HG02884 (cell line): ENCODE measurements around the gene IL17REL.

Source experiments
- ATAC-seq: cut with Tn5 transposase; IDR thresholded peaks from one replicate; pipeline ENCODE4 v1.9.1; 2021; ENCODE audit warnings: mild to moderate bottlenecking, moderate library complexity; ENCODE audit not compliant: unreplicated experiment

Gene IL17REL

DNA sequence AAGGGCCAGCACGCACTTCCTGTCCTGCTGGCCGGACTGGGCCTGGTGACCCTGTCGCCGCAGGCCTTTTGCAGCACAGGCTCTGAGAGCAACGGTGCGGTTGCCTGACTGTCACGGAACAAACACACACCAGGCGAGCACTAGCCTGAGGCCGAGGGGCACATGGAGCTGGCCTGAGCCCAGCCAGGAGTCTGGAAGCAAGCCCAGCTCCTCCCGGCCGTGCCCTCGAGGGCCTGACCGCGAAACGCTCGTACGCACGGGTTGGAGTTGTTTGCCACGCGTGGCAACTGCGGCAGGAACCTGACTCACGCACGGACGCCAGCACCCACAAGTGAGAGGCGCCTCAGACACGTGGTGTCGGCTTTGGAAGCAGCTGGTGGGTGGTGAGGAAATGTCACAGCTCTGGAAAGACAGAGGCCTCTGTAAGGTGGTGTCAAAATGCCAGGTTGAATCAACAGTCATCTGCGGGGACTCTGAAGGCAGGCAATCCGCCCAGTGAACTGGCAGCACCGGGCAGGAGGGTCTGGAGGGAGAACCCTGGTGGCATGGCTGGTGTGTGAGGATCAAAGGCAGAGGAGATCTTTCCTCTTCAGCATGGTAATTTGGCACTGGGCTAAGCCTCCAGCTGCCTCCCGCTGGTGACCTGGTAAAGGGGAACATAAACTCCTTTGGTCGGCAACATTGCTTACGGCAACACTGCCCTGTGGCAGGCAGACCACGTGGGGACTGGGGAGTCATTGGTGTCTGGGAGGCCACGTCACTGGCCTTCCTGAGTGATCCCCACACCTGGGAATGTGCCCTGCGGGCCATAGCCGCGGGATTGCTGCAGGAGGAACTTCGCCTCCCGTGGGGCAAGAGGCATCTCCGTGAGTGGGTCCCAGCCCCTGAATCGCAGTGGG, 15.3 kb upstream of the IL17REL start:
- no peak for ATAC-seq

GRCh38 chr22:50025993-50026392, 13.4 kb upstream of the IL17REL start:
- no peak for ATAC-seq

DNA sequence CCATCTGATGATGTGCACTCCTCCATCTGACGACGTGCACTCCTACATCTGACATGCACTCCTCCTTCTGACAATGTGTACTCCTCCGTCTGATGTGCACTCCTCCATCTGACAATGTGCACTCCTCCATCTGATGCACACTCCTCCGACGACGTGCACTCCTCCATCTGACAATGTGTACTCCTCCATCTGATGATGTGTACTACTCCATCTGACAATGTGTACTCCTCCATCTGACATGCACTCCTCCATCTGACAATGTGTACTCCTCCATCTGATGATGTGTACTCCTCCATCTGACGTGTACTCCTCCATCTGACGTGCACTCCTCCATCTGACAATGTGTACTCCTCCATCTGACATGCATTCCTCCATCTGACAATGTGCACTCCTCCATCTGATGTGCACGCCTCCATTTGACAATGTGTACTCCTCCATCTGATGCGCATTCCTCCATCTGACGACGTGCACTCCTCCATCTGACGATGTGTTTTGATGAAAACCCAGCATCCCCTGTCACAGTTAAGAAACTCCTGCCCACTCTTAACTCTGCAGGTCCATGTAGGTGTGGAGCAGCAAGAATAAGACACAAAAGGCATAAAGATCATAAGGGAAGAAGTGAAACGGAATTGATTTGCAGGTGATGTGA, 9.7 kb upstream of the IL17REL start:
- no peak for ATAC-seq

DNA sequence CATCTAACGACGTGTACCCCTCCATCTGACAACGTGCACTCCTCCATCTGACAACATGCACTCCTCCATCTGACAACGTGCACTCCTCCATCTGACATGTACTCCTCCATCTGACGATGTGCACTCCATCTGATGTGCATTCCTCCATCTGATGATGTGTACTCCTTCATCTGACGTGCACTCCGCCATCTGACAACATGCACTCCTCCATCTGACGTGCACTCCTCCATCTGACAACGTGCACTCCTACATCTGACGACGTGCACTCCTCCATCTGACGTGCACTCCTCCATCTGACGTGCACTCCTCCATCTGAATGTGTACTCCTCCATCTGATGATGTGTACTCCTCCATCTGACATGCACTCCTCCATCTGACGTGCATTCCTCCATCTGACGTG, 8.0 kb upstream of the IL17REL start:
- no peak for ATAC-seq

GRCh38 chr22:50019316-50019715, 6.8 kb upstream of the IL17REL start:
- ATAC-seq, result no peak

- no peak for ATAC-seq
Observed at GRCh38 chr22:50018608-50019285, 6.2 kb upstream of the IL17REL start.

GRCh38 chr22:50017701-50018224, 5.2 kb upstream of the IL17REL start:
- ATAC-seq, result no peak

DNA sequence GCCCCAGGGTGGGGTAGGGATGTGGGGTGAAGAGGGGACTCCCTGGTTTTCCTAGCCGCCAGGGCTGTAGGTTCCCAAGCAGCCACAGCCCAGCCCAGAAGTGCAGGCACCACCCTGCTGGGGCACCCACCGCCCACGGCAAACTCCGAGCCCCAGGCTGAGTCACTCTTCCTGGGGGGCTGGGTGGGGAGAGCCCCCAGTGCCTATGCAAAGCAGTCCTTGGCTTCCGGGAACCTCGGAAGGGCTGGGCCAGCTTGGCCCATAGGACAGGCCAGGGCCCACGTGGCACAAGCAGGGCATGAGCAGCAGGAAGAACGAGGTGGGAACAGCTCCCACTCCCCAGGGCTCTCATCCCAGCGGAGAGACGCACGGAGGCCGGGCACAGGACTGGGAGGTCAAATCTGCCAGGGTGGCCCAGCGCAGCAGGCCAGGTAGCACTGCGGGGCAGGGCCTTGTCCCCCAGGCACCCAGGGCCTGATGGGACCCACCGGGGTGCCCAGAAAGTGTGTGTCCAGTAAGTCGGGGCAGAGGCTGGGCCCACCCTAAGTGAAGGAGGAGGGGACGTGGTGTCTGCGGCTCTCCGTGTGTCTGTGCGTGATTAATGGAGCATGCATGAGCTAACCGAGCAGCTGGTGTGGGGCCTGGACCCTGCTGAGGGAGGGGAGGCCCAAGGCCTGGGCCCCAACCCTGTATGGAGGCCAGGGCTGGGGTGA, 4.6 kb upstream of the IL17REL start:
- ATAC-seq, result no peak

DNA sequence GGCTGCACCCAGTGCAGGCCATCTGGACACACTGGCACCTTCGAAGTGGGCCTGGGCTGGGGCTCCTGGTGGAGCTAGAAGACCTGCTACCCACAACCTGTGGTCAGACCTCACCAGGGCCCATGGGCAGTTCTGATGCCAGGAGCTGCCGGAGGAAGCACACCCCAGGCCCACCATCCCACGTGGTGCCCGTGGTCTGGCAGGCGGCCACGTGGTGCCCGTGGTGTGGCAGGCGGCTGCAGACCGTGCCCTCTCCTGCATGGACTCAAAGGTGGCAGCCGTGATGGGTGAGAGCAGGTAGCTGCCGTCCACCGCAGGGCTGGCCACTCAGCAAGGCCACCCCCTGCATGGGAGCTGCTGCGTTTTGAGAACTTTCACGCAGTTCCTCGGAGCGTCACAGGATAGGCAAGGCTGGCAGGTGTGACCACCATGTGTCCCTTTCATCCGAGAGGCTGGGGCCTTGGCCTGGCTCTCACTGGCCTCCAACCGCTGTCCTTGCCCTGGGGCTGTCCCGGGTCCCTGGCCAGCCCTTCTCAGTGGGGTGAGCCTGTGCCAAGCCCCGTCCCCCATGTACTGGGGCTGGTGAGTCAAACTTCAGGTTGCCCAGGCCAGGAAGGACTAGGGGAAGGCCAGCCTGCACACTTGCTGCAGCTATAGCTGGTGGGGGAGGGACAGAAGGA, 3.9 kb upstream of the IL17REL start:
- ATAC-seq, result no peak

DNA sequence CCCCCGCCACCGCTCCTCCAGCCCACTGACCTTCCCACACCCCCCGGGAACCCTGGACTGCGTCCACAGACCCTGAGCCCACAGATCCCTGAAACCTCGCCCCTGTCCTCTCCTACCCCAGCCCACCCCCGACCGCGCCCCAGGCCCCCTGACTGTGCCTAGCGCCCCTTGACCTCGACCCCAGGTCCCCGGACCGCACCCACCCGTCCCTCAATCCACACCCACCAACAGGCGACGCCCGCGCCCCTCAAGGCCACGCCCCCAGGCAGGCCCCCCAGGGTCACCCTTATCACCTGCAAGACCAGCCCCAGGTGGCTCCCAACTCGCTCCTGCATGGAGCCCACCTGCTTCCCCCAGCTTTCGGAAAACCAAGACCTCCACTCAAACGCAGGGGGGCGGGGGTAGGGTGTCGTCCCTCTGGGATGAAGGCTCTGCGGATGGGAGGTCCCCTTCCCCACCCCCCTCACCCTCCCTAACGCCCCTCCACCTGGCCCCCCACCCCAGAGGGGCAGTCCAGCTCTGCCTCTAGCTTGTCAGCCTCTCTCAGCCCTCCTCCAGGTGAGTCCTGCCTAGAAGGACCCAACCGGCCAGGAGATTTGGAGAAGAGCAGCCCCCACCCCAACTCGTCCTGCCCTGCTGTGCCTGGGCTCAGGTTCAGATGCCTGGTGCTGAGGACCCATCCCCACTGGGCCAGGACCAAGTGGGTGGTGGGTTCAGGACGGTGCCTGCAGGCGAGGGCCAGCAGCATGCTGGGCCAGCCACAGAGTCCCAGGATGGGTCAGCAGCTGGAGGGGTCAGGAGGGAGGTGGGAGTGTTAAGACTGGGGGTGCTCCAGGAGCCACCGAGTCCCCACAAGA, 3.1 kb upstream of the IL17REL start:
- no peak for ATAC-seq

GRCh38 chr22:50014655-50015401, 2.3 kb upstream of the IL17REL start:
- no peak for ATAC-seq

- ATAC-seq, result no peak
Observed at GRCh38 chr22:50014053-50014501, 1.5 kb upstream of the IL17REL start.

GRCh38 chr22:50011447-50012210, 936 bp downstream of the IL17REL start:
- no peak for ATAC-seq

DNA sequence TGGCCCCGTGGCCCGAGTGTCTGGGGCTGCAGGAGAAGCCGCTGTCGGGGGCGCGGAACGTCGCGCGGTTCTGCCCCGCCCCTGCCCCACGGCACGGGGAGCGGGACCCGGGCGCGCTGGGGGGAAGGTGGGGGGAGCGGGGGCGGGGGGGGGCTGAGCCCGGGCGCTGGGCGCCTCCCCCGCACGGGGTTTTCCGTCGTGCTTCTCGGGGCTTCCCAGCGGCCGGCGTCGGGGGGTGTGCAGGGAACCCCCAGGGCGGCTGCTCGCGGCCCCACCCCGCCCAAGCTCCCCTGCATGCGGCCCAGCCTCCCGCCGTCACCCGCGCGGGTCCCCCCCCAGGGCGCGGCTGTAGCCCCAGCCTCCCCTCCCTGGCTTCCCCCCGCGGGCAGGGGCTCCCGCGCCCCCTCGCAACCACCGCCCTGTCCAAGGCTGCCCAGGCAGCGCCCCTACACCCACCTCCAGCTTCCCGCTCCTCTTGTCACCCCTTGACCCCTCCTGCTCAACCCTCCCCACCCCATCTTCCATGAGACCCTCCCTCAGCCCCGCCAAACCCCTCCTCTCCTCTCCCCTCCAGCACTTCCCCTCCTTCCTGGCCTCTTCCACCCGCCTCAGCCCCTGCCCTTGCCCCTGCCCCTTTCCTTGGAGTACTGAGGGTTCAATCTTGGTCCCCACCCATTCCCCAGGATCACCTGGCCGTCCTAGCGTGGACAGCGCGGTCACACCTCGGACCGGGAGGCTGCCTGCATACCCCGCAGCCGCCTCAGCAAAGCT, 1.7 kb downstream of the IL17REL start:
- no peak for ATAC-seq

GRCh38 chr22:50009765-50010675, 2.5 kb downstream of the IL17REL start:
- ATAC-seq, result no peak

GRCh38 chr22:50009251-50009650, 3.3 kb downstream of the IL17REL start:
- no peak for ATAC-seq
